HG03565 (cell line): ENCODE data around the gene CD58.

ENCODE experiments used
- ATAC-seq: cut with Tn5 transposase; IDR thresholded peaks from one replicate; pipeline ENCODE4 v1.9.1; 2021; ENCODE audit warnings: mild to moderate bottlenecking, moderate library complexity; ENCODE audit not compliant: unreplicated experiment

Gene CD58

GRCh38 chr1:116511459-116512019 lies 59.3 kb downstream of the CD58 start:
- no peak for ATAC-seq

DNA sequence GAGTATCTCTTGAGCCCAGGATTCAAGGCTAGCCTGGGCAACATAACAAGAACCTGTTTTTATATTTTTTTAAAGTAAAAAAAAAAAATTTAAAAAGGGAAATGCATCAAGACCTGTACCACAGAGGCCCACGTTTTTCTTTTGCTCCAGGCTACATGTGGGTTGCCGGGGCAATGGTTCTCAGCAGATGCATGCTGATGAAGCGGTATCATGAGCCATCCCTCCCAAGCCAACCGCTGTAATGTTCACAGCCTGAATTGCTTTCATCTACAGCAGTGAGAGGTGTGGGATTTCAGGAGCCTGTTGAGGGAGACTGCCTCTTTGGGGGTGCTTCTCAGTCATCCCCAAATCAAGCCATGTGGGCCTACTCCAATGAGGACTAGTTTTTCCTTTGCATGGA lies 60.5 kb downstream of the CD58 start:
- no peak for ATAC-seq

DNA sequence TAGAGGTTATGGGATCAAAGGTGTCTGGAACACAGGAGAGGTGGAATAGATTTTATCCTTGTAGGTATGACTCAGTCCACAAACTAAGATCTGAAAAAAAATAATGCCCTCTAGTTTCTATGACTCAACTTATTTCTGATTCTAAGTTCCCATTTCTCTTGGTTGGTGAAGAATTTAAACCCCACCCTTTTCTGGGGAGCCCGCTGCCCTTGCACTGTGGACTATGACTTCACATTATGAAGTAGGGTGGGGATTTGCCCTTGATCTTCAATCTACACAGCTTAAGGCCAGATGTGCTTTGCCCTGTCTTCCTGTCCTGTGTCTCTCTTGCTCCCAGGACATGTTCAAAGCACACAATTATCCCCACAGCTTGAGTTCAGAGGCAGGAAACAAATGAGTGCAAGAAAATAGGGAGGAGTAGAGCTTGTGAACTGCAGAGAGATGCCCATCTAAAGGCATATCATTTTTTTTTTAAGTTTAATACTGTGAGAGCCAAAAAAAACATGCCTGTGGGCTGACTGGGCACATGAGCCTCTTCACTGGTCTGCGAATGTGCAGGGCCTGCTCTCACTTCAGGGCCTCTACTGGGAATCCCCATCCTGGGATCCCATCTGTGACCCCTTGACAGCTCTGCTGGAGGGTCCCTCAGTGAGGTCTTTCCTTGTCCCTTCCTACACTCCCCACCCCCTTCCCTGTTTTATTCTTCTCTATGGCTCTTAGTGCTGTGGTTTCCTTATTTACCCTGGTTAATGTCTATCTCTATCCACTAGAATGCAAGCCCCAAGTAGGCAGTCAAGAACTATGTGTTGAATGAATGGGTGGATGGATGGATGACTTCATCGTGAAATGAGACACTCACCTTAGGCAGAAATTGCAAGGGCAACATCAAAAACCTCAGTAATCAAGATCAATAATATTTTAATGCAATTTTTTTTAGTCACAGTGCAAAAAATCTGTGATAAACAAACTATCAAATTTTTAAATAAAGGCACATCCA lies 61.5 kb downstream of the CD58 start:
- peak; percentile 30 for ATAC-seq

DNA sequence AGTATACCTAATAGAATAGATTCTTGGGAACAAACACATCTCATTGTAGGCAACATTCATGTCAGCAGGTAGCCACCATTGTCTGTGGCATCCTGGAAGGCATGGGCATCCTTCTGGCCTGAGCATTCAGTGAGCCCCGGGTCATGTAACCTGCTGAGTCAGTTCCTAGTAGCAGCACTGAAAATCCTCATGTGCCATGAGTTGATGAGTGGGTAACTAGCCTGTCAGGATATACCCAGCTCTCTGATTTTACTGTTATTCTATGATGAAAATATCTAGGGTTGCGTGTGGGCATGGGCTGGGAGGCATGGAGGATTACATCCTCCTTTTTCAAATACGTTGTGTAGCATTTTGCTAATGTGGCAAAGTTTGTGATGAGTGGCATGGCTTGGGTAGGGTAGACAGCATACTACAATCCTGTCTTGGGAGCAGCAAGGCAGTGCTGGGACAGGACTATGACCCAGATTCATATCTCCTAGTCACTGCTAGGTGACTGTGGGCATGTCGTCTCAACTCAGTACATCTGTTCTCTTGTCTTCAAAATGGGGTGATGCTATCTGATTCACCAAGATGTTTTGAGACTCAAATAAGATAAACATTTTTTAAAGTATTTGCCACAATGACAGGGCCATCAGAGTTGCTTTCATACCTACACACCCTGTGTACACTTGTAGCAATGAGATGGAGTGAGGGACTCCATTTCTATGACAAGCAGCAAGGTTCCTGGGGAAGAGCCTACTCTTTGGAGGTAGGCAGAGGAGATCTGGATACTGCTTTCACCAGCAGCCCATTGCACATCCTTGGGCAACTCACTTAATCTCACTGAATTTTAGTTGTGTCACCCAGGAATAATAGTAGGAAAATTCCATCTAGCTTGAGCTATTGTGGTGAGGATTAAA lies 62.5 kb downstream of the CD58 start:
- ATAC-seq = no peak

GRCh38 chr1:116507631-116508030 lies 63.2 kb downstream of the CD58 start:
- no peak for ATAC-seq

DNA sequence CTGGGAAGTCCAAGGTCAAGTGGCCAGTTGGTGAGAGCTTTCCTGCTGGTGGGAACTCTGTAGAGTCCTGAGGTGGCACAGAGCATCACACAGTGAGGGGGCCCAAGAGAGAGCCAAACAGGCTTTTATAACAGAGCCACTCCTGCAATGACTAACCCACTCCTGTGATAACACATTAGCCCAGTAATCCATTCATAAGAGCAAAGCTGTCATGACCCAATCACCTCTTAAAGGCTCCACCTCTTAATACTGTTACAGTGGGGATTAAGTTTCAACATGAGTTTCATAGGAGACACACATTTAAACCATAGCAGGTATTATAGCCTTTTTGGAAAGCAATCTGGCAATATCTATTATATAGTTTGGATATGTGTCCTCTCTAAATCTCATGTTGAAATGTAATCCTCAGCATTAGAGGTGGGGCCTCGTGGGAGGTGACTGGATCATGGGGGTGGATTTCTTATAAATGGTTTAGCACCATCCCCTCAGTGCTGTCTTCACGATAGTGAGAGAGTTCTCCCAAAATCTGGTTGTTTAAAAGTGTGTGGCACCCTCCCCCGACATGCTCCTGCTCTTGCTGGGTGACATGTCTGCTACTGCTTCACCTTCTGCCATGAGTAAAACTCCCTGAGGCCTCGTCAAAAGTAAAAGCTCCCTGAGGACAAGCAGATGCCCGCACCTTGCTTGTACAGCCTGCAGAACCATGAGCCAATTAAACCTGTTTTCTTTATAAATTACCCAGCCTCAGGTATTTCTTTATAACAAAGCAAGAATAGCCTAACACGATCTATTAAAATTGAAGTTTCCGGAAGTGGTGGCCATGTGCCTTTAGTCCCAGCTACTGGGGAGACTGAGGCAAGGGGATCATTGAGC lies 64.5 kb downstream of the CD58 start:
- ATAC-seq = no peak

GRCh38 chr1:116504308-116505156 lies 66.3 kb downstream of the CD58 start:
- ATAC-seq = peak; percentile 84

DNA sequence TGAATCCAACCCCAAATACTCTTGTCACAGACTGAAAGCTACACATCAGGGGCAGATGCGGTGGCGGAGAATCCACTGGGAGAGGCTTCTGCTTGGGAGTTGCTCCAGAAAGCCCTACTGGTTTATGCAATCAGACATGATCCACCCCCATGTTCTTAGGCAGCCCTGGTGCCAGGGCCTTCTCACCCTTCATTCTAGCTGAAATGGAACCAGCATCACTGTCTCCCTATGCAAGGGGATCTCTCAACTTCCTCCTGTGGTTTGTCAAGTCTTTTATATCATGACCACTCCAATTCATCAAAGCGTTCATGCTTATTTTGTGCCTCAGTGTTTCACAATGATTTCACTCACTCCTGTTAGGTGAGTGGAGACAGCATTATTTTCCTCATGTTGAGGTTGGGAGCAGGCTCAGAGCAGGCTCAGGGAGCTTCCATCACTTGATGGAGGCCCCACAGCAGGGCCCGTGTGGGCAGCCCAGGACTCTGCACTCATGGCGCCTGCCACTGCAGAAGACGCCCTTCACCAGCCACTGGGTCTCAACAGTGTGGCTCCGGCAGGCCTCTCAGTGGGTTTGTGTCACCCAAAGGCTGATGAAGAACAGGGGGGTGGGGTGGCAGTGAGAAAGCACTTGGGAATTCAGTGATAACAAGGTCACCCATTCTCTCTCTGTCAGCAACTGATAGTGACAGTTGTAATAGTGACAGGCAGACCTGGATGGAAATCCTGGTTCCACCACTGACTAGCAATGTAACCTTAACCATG lies 67.1 kb downstream of the CD58 start:
- ATAC-seq = no peak

DNA sequence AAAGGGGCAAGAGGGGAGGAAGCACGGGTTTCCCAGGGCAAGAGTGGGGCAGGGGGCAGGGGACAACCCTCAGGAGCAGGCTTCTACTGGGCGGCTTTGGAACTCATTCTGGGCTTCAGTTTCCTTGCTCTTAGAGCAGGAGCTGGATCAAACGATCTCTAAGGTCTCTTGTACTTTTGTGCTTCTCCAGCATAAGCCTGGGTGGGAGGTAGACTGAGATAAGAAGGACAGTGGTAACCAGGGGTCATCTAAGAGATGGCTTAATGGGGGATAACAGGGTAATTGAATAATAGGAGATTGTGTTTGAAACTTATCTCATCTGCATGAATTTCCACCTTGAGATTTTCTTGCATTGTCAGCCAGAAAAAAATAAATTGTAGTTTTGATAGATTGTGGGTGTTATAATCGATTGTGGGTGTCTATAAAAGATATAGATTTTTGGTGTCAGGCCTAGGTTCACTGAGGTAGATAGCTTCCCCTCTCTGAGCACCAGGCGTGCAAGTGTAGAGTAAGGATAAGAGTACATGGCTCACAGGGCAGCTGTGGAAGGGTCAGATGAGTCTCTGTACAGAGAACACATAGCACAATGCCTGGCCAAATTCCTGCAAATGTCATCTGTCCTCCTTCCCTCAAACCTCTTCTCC lies 68.0 kb downstream of the CD58 start:
- ATAC-seq = no peak

DNA sequence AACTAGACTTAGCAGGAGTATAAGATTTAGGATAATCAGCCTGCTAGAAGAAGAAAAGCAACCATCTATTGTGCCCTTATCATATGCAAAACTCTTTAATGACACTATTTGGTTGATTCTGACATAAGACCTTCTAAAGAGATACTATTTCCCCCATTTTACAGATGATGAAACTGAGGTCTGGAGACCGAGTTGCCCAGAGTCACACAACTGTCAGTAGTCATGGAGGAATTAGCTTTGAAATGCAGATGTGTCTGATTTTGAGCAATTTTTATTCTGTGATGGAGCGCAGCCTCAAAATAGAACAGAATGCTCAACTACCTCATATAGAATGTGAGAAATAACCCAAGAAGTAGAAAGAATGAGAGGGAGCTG lies 69.0 kb downstream of the CD58 start:
- no peak for ATAC-seq

DNA sequence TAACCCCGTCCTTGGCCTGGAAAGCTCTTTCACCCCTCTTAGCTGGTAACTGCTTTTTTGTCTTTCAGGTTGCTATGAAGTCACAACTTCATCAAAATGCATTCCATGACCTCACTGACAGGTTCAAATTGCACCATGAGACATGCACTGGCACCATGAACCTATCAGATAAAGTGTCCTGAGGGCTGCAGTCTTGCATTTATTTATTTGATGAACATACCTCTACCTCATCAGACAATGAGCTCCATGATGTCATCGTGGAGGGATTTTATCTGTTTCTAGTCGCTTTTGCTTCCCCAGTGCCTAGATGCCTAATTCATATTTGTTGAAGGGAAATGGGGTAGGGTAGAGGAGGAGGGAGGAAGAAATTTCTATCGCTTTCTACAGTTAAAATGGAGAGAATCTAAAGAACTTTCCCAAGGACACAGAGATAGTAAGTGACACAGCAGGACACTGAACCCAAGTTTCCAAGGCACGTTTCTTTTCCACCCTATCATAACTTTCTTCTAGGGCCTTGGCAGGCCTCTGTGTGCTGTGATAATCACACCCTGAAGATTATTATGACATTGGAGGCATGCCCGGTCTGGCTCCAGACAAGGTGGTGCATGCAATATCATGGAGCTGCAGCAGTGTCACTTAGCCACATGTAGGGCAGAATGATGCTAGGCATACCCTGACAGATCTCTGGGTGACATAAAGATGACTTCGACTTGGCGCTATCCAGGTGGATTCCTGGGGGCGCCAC lies 69.5 kb downstream of the CD58 start:
- no peak for ATAC-seq

DNA sequence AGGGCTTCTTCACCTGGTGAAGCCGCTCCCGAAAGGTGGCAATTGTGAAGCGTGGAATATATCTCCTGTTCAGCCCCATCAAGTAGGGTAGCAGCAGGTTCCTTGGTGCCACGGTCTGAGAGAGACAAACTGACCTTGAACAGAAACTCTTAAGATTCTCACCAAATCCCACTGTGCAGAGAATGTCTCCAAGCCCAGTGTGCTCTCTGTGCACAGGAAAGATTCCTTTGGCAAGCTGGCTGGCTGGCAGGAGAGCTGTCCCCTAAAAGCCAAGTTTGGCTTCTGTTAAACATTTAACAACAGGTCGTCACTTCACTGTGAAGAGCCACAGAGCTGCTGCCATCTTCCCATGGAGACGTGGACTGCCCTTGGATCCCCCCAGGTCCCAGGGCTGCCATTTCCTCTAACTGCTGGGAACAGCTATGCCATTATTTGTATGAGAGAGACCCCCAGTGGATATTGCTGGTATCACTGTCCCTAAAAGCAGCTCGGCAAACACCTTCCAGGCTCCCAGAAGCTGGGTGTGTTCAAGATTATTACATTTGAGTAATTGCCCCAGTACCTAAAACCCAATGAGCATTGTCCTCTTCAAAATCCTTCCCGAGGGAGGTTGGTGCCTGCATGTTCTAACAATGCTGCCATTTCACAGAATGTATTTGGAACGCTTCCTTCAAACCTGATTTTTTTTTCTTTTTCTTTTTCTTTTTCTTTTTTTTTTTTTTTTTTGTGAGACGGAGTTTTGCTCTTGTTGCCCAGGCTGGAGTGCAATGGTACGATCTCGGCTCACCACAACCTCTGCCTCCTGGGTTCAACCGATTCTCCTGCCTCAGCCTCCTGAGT lies 71.8 kb downstream of the CD58 start:
- peak; percentile 57 for ATAC-seq

GRCh38 chr1:116497656-116498055 lies 73.2 kb downstream of the CD58 start:
- ATAC-seq = no peak

GRCh38 chr1:116496898-116497297 lies 73.9 kb downstream of the CD58 start:
- ATAC-seq = no peak

DNA sequence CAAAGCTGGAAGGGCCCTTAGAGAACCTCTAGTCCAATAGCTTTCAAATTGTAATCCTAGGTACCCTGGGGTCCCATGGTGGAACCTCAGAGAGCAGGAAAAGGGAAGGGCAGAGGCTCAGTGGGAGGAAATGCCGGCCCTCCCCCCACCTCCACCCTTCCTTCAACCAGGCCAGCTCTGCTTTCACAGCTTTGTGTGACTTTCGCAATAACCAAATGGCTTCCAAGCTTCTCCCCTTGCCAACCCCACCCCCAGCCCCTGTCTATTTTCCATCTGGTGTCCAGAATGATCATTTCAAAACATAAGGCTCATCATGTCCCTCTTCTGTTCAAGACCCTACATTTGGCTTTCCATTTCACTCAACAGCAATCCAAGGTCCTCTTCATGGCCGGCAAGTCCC lies 74.4 kb downstream of the CD58 start:
- ATAC-seq = no peak

GRCh38 chr1:116495535-116495934 lies 75.3 kb downstream of the CD58 start:
- ATAC-seq = no peak

DNA sequence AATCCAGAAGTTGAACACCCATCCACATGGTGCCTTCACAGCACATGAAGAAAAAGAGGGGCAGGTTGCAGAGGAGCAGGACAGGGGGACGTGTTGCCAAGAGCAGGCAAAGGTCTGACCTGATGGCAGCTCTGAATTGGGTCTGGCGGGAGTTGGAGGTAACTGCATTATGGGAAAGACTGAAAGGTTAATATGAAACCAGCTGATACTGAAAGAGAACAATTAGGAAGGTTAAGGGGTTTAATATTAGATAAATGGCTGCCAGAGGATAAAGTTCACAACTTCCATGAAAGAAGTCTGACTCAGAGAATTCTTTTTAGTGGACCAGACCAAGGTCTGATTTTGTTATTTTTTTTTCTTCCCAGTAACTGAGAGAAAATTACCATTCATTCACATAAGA lies 76.1 kb downstream of the CD58 start:
- no peak for ATAC-seq
